ENCODE data around the gene PSMB1.
"Not testable (repeated sequence)": the region's sequence is repeated elsewhere in the genome, so short reads cannot be mapped to it uniquely, and the experiment has no call there.

The PSMB1 gene

GRCh38 chr6:170535004-170535403 is 18.1 kb downstream of the PSMB1 start:
- DNase-seq (ENCODE audit: low read depth, low spot score) = no peak

- DNase-seq (ENCODE audit: low read depth, low spot score) = no peak
Measured at GRCh38 chr6:170533792-170534191, 19.3 kb downstream of the PSMB1 start.

GRCh38 chr6:170532867-170533488 is 20.1 kb downstream of the PSMB1 start:
- no peak for DNase-seq (ENCODE audit: low read depth, low spot score)

GRCh38 chr6:170529839-170530469 is 23.2 kb downstream of the PSMB1 start:
- DNase-seq (ENCODE audit: low read depth, low spot score) = peak; percentile 25

- not testable (repeated sequence) for DNase-seq (ENCODE audit: low read depth, low spot score)
Measured at GRCh38 chr6:170527995-170528394, 25.1 kb downstream of the PSMB1 start.

GRCh38 chr6:170525795-170526194 is 27.3 kb downstream of the PSMB1 start:
- DNase-seq (ENCODE audit: low read depth, low spot score) = no peak

GRCh38 chr6:170524172-170524502 is 29.0 kb downstream of the PSMB1 start:
- DNase-seq (ENCODE audit: low read depth, low spot score) = no peak

- DNase-seq (ENCODE audit: low read depth, low spot score) = no peak
Measured at GRCh38 chr6:170523256-170524171, 29.6 kb downstream of the PSMB1 start.

GRCh38 chr6:170522565-170523183 is 30.4 kb downstream of the PSMB1 start:
- DNase-seq (ENCODE audit: low read depth, low spot score) = no peak

GRCh38 chr6:170516783-170517616 is 36.1 kb downstream of the PSMB1 start:
- no peak for DNase-seq (ENCODE audit: low read depth, low spot score)

GRCh38 chr6:170514908-170515307 is 38.2 kb downstream of the PSMB1 start:
- DNase-seq (ENCODE audit: low read depth, low spot score) = no peak

GRCh38 chr6:170512249-170512648 is 40.9 kb downstream of the PSMB1 start:
- no peak for DNase-seq (ENCODE audit: low read depth, low spot score)

- DNase-seq (ENCODE audit: low read depth, low spot score) = no peak
Measured at GRCh38 chr6:170510631-170511030, 42.5 kb downstream of the PSMB1 start.

GRCh38 chr6:170509723-170510018 is 43.4 kb downstream of the PSMB1 start:
- no peak for DNase-seq (ENCODE audit: low read depth, low spot score)

GRCh38 chr6:170508892-170509722 is 44.0 kb downstream of the PSMB1 start:
- not testable (repeated sequence) for DNase-seq (ENCODE audit: low read depth, low spot score)

GRCh38 chr6:170508275-170508674 is 44.8 kb downstream of the PSMB1 start:
- DNase-seq (ENCODE audit: low read depth, low spot score) = not testable (repeated sequence)

GRCh38 chr6:170507728-170508127 is 45.4 kb downstream of the PSMB1 start:
- not testable (repeated sequence) for DNase-seq (ENCODE audit: low read depth, low spot score)

- DNase-seq (ENCODE audit: low read depth, low spot score) = no peak
Measured at GRCh38 chr6:170506446-170506845, 46.7 kb downstream of the PSMB1 start.

GRCh38 chr6:170505306-170505705 is 47.8 kb downstream of the PSMB1 start:
- no peak for DNase-seq (ENCODE audit: low read depth, low spot score)

- no peak for DNase-seq (ENCODE audit: low read depth, low spot score)
Measured at GRCh38 chr6:170504479-170504878, 48.6 kb downstream of the PSMB1 start.

- no peak for DNase-seq (ENCODE audit: low read depth, low spot score)
Measured at GRCh38 chr6:170503414-170503761, 49.7 kb downstream of the PSMB1 start.

All from activated naive CD8-positive, alpha-beta T cell treated with anti-CD3 and anti-CD28 coated beads, Interleukin-2, amount 50 U/mL, for 16 hours (primary cell).